CD14-positive monocyte (primary cell): ENCODE measurements around the gene EVA1C. TPM values are rescaled to one million over a fixed set of nuclear protein-coding genes. Genes with fewer than 3 reads are reported as not detected.

Source experiments
- DNase-seq, 3 donors: peaks; one replicate each; pipeline ENCODE4 v3.0.0-alpha.2; 2011 to 2022
- H2AFZ ChIP-seq: 2 replicates; pipeline ENCODE4 v1.6.0; 2012; ENCODE audit warnings: mild to moderate bottlenecking, low read depth, low read length, inconsistent platforms; ENCODE audit not compliant: insufficient read depth, poor library complexity, severe bottlenecking
- H3K27ac ChIP-seq, 2 donors: 1 replicate in 1 of 2; 2 replicates in 1 of 2; pipeline ENCODE4 v1.5.1; 2012 to 2013; ENCODE audit warnings: low read length in 2 of 2, control low read depth in 1 of 2, inconsistent platforms in 1 of 2, low read depth in 1 of 2, mild to moderate bottlenecking in 1 of 2
- H3K27me3 ChIP-seq, 2 donors: one replicate each; pipeline versions ENCODE4 v1.6.0 to v1.6.1; 2011 to 2013; ENCODE audit warnings: low read length in 2 of 2; ENCODE audit not compliant: control insufficient read depth in 2 of 2, insufficient read depth in 2 of 2
- H3K36me3 ChIP-seq, 2 donors: replicated peaks in 1 of 2; 1 replicate in 1 of 2; 2 replicates in 1 of 2; pipeline versions ENCODE4 v1.5.1 to v1.6.1; 2012 to 2013; ENCODE audit warnings: low read length in 2 of 2, control low read depth in 1 of 2, inconsistent platforms in 1 of 2, mild to moderate bottlenecking in 1 of 2; ENCODE audit not compliant: insufficient read depth in 2 of 2, control insufficient read depth in 1 of 2
- H3K4me1 ChIP-seq, 2 donors: 1 replicate in 1 of 2; 2 replicates in 1 of 2; pipeline versions ENCODE4 v1.5.1 to v1.6.1; 2012 to 2013; ENCODE audit warnings: low read length in 2 of 2, control low read depth in 1 of 2, inconsistent platforms in 1 of 2, mild to moderate bottlenecking in 1 of 2, moderate library complexity in 1 of 2; ENCODE audit not compliant: insufficient read depth in 2 of 2, control insufficient read depth in 1 of 2
- H3K4me2 ChIP-seq: replicated peaks from 2 replicates; pipeline ENCODE3; 2012; ENCODE audit warnings: low read length, moderate library complexity, mild to moderate bottlenecking; ENCODE audit not compliant: poor library complexity, severe bottlenecking; ENCODE audit errors: extremely low read depth
- H3K4me3 ChIP-seq, 3 experiments: fragments of 200-600 bp in 1 of 3; sonication (generic) in 1 of 3; replicated peaks in 1 of 3; 1 replicate in 2 of 3; 2 replicates in 1 of 3; pipeline ENCODE4 v1.5.1; 2011 to 2013; ENCODE audit warnings: low read length in 3 of 3, mild to moderate bottlenecking in 3 of 3, control low read depth in 2 of 3, low read depth in 2 of 3, inconsistent platforms in 1 of 3, moderate library complexity in 1 of 3
- H3K79me2 ChIP-seq: 2 replicates; pipeline ENCODE4 v1.6.0; 2012; ENCODE audit warnings: mild to moderate bottlenecking, control low read depth, inconsistent platforms, low read length, moderate library complexity; ENCODE audit not compliant: insufficient read depth
- H3K9ac ChIP-seq: 2 replicates; pipeline ENCODE4 v1.6.0; 2017; ENCODE audit warnings: low read length, mild to moderate bottlenecking; ENCODE audit not compliant: insufficient read depth, poor library complexity, severe bottlenecking
- H3K9me3 ChIP-seq, 2 donors: replicated peaks in 1 of 2; 1 replicate in 1 of 2; 2 replicates in 1 of 2; pipeline versions ENCODE4 v1.5.1 to v1.6.1; 2012 to 2013; ENCODE audit warnings: low read length in 2 of 2, control low read depth in 1 of 2; ENCODE audit not compliant: control insufficient read depth in 1 of 2, insufficient read depth in 1 of 2
- H4K20me1 ChIP-seq: 2 replicates; pipeline ENCODE4 v1.6.0; 2012; ENCODE audit warnings: mild to moderate bottlenecking, low read length, control low read depth, moderate library complexity; ENCODE audit not compliant: insufficient read depth
- H3K27ac Mint-ChIP-seq, 7 donors: one replicate each; pipeline ENCODE4 v1.8.0; 2020; ENCODE audit warnings: mild to moderate bottlenecking in 7 of 7, mixed read lengths in 7 of 7, moderate library complexity in 6 of 7, inconsistent platforms in 2 of 7
- H3K27me3 Mint-ChIP-seq, 3 donors: one replicate each; pipeline ENCODE4 v1.8.0; 2021 to 2022; ENCODE audit warnings: low read depth in 3 of 3, mild to moderate bottlenecking in 3 of 3, mixed read lengths in 3 of 3, moderate library complexity in 3 of 3, inconsistent platforms in 1 of 3
- H3K36me3 Mint-ChIP-seq, 2 donors: one replicate each; pipeline ENCODE4 v1.8.0; 2020; ENCODE audit warnings: mixed read lengths in 2 of 2, inconsistent platforms in 1 of 2, mild to moderate bottlenecking in 1 of 2
- H3K4me1 Mint-ChIP-seq: one replicate; pipeline ENCODE4 v1.8.0; 2020; ENCODE audit warnings: mild to moderate bottlenecking, mixed read lengths
- H3K4me3 Mint-ChIP-seq, 2 donors: one replicate each; pipeline ENCODE4 v1.8.0; 2020; ENCODE audit warnings: mild to moderate bottlenecking in 2 of 2, mixed read lengths in 2 of 2, moderate library complexity in 1 of 2
- H3K9me3 Mint-ChIP-seq, 7 donors: one replicate each; pipeline ENCODE4 v1.8.0; 2020 to 2022; ENCODE audit warnings: mixed read lengths in 7 of 7, mild to moderate bottlenecking in 6 of 7, moderate library complexity in 6 of 7, inconsistent platforms in 2 of 7
- WGBS: methylation state at CpG from one replicate; pipeline ENCODE4 v1.1.5; 2013; ENCODE audit warnings: missing lambda C conversion rate; ENCODE audit not compliant: insufficient coverage; 5-methylcytosine and 5-hydroxymethylcytosine counted together
- intact Hi-C, 2 donors: fragments of 100-400 bp; cut with micrococcal nuclease; formaldehyde crosslinking; loops; one replicate each; pipeline versions ENCODE4 v1.15.0 to v1.15.1; 2023
- polyA plus RNA-seq, 3 donors: library from polyadenylated mRNA; depleted of rRNA in 1 of 3; unstranded in 2 of 3; stranded (reverse) in 1 of 3; fragments of 300-500 nt in 2 of 3; fragments of >200 nt in 1 of 3; fragmentation: Illumina TruSeq in 2 of 3; gene quantifications; 1 replicate in 2 of 3; 2 replicates in 1 of 3; pipeline ENCODE4 v1.2.3, GENCODE V29; 2012 to 2021
- TF ChIP-seq, protein P1 (sequence below): fragments of 200-600 bp; IDR thresholded peaks from one replicate; pipeline ENCODE4 v1.8.0; 2022; ENCODE audit warnings: antibody characterized with exemption, mild to moderate bottlenecking

EVA1C gene
- polyA plus RNA-seq, 3 donors, result 0.37 to 0.73 (median 0.63) TPM

DNA sequence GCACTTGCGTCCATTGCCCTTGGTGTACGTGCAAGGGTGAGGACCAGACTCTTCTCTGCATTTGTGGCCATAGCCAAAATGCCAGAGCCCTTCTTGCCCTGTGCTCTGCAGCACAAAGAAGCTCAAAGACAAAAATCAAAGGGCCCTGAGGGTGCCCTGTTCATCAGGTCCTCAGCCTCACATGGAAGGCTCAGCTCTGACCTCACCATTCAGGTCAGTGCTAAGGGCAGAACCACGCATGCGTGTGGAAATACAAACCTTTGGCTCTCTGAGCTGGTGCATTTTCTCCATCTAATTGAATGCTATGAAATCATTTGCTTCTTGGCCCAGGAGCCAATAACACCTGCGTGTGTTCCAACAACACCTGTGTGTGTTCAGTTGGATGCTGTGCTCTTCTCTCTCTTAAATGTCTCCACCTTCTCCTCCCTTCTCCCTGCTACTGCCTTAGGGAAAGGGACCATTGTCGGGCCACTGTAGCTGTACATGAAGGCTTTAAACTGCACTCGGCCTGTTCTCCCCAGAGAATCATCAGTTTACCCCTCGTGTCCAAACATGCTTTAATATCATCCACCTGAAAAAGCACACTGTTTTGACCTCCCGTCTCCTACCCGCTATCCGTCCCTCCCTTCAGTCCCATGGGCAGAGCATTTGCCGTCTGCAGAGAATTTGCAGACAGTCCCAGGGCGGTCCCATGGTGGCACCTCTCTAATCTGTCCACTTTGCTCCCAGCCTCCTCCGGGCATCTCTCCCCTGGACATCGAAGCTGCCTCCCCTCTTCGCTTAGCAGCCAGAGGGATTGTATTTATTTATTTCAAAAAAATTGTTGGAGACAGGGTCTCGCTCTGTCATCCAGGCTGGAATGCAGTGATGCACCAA lies 60.6 kb downstream of the EVA1C start:
- no peaks in the 10 kb centered on the region for H3K4me1 ChIP-seq
- H3K36me3 Mint-ChIP-seq, result peaks cover 0 to 2% of the 10 kb centered on the region in 2 donors
- intact Hi-C loops, result no loop called here

GRCh38 chr21:32474179-32475059 lies 61.9 kb downstream of the EVA1C start:
- Mint-ChIP-seq H3K36me3 (no peaks in the 10 kb centered on the region), H3K27ac (no peak overlapping the region)
- DNase-seq, result no peak

More for the DNA sequence above, 60.6 kb downstream of the EVA1C start:
- no peaks in the 10 kb centered on the region for H3K4me1 Mint-ChIP-seq
- H3K4me2 ChIP-seq, result no peak overlapping the region
- H3K9me3 Mint-ChIP-seq, result peaks cover 0 to 2% (median 0%) of the 10 kb centered on the region in 7 donors
- no peaks in the 10 kb centered on the region for H3K36me3 ChIP-seq
- WGBS, result 95% methylated on average over 11 of the region's 17 CpGs
- H3K27me3 ChIP-seq, result no peaks in the 10 kb centered on the region
- no peak overlapping the region for H3K27ac Mint-ChIP-seq
- H3K27ac ChIP-seq, result no peak overlapping the region
- H4K20me1 ChIP-seq, result no peaks in the 10 kb centered on the region
- H3K4me3 ChIP-seq, result no peak overlapping the region
- no peaks in the 10 kb centered on the region for H3K79me2 ChIP-seq
- TF ChIP-seq, protein P1, sequence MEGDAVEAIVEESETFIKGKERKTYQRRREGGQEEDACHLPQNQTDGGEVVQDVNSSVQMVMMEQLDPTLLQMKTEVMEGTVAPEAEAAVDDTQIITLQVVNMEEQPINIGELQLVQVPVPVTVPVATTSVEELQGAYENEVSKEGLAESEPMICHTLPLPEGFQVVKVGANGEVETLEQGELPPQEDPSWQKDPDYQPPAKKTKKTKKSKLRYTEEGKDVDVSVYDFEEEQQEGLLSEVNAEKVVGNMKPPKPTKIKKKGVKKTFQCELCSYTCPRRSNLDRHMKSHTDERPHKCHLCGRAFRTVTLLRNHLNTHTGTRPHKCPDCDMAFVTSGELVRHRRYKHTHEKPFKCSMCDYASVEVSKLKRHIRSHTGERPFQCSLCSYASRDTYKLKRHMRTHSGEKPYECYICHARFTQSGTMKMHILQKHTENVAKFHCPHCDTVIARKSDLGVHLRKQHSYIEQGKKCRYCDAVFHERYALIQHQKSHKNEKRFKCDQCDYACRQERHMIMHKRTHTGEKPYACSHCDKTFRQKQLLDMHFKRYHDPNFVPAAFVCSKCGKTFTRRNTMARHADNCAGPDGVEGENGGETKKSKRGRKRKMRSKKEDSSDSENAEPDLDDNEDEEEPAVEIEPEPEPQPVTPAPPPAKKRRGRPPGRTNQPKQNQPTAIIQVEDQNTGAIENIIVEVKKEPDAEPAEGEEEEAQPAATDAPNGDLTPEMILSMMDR, result no peak
- H3K4me3 Mint-ChIP-seq, result no peak overlapping the region
- DNase-seq, result no peak
- peaks cover 0 to 1% (median 0%) of the 10 kb centered on the region in 3 donors for H3K27me3 Mint-ChIP-seq
- H3K9me3 ChIP-seq, result no peaks in the 10 kb centered on the region
- H3K9ac ChIP-seq, result no peak overlapping the region
- no peak overlapping the region for H2AFZ ChIP-seq

More at GRCh38 chr21:32474179-32475059, 61.9 kb downstream of the EVA1C start:
- WGBS, result 96% methylated on average over 11 of the region's 15 CpGs
- Histone ChIP-seq H4K20me1 (no peaks in the 10 kb centered on the region), H3K9me3 (no peaks in the 10 kb centered on the region), H3K4me2 (no peak overlapping the region), H3K27ac (no peak overlapping the region), H3K9ac (no peak overlapping the region), H3K4me3 (no peak overlapping the region), H3K79me2 (no peaks in the 10 kb centered on the region), H3K27me3 (no peaks in the 10 kb centered on the region), H3K36me3 (no peaks in the 10 kb centered on the region), H2AFZ (no peak overlapping the region), H3K4me1 (no peaks in the 10 kb centered on the region)
- H3K27me3 Mint-ChIP-seq, result peaks cover 0 to 1% (median 0%) of the 10 kb centered on the region in 3 donors
- no peak overlapping the region for H3K4me3 Mint-ChIP-seq
- no peaks in the 10 kb centered on the region for H3K4me1 Mint-ChIP-seq
- TF ChIP-seq, protein P1, result no peak
- intact Hi-C loops, result no loop called here
- peaks cover 0 to 2% (median 0%) of the 10 kb centered on the region in 7 donors for H3K9me3 Mint-ChIP-seq
